Measurements from ENCODE around the gene DNAJC5G. TPM values are rescaled to one million over a fixed set of nuclear protein-coding genes. Genes with fewer than 3 reads are reported as not detected.

DNAJC5G gene
- total and polyA plus RNA-seq, 8 donors, result 0.06 to 0.34 TPM; not detected in 6

DNA sequence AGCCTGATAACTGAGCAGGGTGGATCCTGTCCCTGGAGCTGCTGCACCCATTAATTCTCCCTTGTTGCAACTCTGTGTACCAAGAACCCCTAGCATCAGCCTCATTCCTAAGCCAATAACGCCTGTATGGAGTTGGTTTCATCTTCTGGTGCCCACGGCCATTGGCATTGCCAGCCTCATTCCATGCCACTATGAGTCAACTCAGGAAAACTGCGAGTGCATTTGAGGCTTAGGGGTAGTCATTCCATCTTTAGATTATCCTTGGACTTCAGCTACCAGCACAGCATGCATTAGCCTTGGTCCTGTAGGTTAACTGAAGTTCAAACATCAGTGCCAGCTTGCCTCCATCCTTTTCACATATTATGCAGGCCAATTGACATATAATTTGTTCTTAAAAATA, 5.6 kb downstream of the DNAJC5G start:
- DNase-seq, result no peak
- Histone ChIP-seq H3K27me3 (peaks cover 0 to 3% (median 0%) of the 10 kb centered on the region in 4 donors), H3K4me1 (no peaks in the 10 kb centered on the region), H3K9me3 (no peaks in the 10 kb centered on the region), H3K4me3 (no peak overlapping the region), H3K27ac (no peak overlapping the region), H3K36me3 (no peaks in the 10 kb centered on the region)
- 43 to 55% methylated on average over 3 of the region's 3 CpGs for WGBS, 2 donors
- ATAC-seq, result no peak
- TF ChIP-seq, protein P1, sequence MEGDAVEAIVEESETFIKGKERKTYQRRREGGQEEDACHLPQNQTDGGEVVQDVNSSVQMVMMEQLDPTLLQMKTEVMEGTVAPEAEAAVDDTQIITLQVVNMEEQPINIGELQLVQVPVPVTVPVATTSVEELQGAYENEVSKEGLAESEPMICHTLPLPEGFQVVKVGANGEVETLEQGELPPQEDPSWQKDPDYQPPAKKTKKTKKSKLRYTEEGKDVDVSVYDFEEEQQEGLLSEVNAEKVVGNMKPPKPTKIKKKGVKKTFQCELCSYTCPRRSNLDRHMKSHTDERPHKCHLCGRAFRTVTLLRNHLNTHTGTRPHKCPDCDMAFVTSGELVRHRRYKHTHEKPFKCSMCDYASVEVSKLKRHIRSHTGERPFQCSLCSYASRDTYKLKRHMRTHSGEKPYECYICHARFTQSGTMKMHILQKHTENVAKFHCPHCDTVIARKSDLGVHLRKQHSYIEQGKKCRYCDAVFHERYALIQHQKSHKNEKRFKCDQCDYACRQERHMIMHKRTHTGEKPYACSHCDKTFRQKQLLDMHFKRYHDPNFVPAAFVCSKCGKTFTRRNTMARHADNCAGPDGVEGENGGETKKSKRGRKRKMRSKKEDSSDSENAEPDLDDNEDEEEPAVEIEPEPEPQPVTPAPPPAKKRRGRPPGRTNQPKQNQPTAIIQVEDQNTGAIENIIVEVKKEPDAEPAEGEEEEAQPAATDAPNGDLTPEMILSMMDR (IDR thresholded peaks at IDR 0.05), result no peak
- intact Hi-C loops (cut with DNase I), result no loop called here
- FAIRE-seq, result no peak

DNA sequence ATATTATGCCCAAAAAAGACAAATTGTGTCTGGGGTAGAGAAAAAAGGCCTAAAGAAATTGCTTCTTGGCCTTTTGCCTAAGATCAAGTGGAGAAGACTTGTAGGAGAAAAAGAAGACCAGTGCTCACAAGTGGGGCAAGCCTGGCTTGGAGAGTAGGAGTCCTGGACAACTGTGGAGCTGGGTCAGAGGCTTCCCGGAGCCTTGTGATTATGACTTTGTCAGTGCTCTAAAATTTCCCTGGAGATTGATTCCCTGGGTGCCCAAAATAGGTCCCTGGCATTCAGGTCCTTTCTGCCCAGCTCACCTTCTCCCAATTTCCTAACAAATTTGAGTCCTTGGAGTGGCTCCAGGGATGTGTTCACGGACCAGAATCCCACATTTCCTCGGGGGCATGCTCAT, 6.2 kb downstream of the DNAJC5G start:
- Histone ChIP-seq H3K9me3 (no peaks in the 10 kb centered on the region), H3K36me3 (no peaks in the 10 kb centered on the region), H3K4me1 (no peaks in the 10 kb centered on the region), H3K27ac (no peak overlapping the region), H3K27me3 (peaks cover 0 to 3% (median 0%) of the 10 kb centered on the region in 4 donors), H3K4me3 (no peak overlapping the region)
- intact Hi-C loops (cut with DNase I), result no loop called here
- ATAC-seq (no peak), FAIRE-seq (no peak), DNase-seq (no peak)
- 59% methylated on average over 3 of the region's 3 CpGs for WGBS, 2 donors
- TF ChIP-seq, protein P1 (IDR thresholded peaks at IDR 0.05), result no peak

DNA sequence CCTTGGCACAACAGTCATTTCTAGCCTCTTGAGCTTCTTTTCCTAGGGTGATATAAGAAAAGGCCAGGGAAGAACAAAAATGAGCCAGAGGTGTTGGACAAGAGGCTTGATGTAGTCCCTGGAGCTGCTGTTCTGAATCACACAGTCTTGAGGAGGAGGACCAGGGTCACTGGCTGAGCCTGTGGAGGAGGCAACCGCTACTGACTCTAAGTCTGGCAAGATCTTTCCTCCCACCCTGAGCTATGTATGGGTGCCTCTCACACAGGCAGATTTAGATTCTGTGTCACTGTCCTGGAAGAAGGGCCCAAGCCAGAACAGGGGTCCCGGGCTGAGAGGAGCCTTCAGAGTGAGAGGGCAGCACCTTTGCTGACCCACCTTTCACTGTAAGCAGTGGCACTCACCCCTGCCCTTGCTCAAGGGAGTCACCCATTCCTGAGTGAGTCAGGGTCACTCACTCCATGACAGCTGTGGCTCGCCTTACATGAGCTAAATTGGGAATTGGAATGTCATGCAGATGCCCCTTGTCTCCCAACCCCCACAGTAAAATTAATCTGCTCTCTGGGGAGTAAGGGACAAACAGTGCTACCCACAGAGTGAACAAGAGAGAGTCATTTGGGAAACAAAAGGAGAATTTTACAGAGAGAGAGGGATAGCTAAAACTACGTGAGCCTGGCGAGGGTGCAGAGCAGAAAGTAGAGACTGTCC, 6.8 kb downstream of the DNAJC5G start, which contains the start of gene TRIM54:
Gene TRIM54, plus strand, starts transcription at position 575 of the 705 bp plus-strand sequence. CDS start 303 bp downstream, outside the sequence.
- H3K4me3 ChIP-seq, result no peak within 1 kb of the TSS
- FAIRE-seq, result no peak
- TF ChIP-seq, protein P1 (IDR thresholded peaks at IDR 0.05), result no peak
- no peaks in the 10 kb centered on the region for H3K4me1 ChIP-seq
- H3K27me3 ChIP-seq, result peaks cover 0 to 3% (median 0%) of the 10 kb centered on the region in 4 donors
- no peaks in the 10 kb centered on the region for H3K9me3 ChIP-seq
- intact Hi-C loops (cut with DNase I), result no loop called here
- H3K36me3 ChIP-seq, result no peaks in the 10 kb centered on the region
- no peak for DNase-seq
- 65 to 75% methylated on average over 5 of the region's 5 CpGs for WGBS, 2 donors
- no peak within 1 kb of the TSS for H3K27ac ChIP-seq
- no peak for ATAC-seq

DNA sequence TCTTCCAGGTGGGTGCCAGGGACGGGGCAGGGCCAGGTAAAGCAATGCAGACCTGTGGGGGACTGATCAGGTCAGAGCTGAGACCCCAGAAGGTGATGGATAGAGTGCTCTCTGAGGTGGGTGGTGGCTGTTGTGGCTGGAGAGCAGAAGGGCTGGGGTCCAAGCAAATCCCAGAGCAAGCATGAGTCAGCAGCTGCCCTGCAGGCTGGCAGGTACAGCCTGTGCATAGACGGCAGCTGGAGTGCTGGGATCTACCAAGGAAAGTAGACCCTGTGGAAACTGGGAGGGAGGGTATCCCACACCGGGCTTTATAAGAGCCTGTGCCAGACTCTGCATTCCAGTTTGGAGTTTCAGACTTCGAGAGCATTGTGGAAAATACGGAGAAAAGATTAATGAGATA, 7.7 kb downstream of the DNAJC5G start:
- WGBS, 2 donors, result 13 to 19% methylated on average over 5 of the region's 5 CpGs

More for the DNA sequence above, 7.7 kb downstream of the DNAJC5G start:
- ATAC-seq, result no peak
- no peaks in the 10 kb centered on the region for H3K4me1 ChIP-seq
- peaks cover 0 to 1% (median 0%) of the 10 kb centered on the region in 4 donors for H3K27me3 ChIP-seq
- FAIRE-seq, result no peak
- no peaks in the 10 kb centered on the region for H3K9me3 ChIP-seq
- no peak overlapping the region for H3K4me3 ChIP-seq
- TF ChIP-seq, protein P1 (IDR thresholded peaks at IDR 0.05), result no peak
- H3K27ac ChIP-seq, result no peak overlapping the region
- H3K36me3 ChIP-seq, result no peaks in the 10 kb centered on the region
- no peak for DNase-seq
- intact Hi-C loops (cut with DNase I), result no loop called here

Measured in pancreas (tissue), 10 donors.